Globus pallidus (tissue), 1 donor: ENCODE results near the gene KCNQ1.

Source experiments
- DNase-seq: peaks from one replicate; pipeline ENCODE4 v3.0.0-alpha.2; 2015; ENCODE audit warnings: low spot score

KCNQ1 gene

DNA sequence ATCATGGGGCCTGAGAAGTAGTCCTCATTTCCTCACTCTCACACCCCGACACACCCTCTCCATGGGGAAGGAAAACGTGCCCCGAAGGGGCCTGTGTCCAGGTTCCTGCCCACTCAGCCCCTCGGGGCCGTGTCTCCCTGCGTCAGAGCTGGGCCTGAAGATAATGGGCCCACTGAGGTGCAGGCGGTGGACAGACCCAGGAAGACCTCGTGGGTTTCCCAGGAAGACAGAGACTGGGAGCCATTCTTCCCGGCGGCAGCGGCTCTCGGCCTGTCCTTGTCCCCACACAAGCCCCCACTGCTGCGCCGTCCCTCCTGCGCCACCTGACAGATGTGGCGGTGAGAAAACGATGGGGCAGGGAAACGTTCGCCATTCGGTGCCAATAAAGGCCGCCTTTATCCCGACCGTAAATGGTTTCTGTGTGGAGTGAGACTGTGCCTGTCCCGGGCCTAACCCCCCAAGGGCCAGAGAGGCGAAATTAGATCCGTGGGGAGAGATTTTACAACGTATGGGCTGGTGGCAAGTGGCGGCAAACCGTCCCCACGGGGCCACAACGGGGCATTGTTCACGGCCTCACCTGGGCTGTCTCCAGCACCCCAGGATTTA, 351.8 kb downstream of the KCNQ1 start:
- no peak for DNase-seq

DNA sequence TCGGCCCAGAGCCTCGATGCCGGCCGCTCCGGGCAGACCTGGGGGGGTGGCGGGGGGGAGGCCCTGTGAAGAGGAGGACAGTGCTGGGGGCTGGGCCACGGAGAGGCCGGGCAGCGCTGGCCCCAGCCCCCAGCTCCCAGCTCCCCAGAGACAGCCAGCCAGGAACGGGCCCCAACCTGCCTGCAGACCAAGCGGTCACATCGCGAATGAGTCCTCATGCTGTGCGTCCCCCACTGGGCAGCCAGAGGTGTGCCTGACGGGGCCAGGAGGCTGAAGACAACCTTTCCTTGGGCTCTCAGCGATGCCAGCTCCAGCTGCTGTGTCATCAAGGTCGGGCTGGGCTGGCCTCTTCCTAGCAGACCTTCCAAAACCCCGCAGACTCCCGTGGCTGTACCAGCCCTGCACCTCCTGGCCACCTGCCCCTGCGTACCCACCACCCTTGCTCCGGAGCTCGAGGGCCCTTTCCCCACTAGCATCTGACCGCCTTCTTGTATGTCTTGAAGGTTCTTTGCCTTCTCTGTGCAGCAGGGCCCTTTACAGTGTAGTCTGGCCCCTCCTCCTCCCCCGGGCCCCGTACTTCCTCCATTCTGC, 352.4 kb downstream of the KCNQ1 start:
- DNase-seq, result no peak

DNA sequence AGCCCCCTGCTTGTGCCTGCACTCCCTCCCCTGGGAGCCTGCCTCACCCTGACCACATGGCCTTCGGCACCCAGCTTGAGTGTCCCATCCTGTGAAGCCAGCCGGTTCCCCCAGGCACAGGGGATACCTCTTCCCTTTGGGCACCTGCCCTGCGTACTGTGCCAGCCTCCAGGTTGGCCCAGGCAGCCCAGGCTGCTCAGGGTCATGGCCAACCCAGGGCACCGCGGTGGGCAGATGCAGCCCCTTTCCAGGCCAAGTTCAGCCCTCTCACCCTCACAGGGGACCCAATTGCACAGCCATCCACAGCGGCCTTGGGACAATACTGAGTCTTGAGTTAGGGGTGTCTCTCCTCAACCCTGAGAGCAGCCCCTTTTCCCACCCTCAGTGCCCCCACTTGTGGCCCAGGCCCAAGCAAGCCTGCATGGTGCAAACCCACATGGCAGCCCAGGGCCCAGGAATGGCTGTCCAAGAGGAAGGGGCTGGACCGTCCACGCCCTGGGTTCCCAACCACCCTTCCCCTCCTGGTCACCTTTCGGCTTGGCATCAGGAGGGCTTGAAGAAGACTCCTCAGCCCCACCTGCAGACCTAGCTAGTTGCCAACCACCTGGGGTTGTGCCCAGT, 353.0 kb downstream of the KCNQ1 start:
- no peak for DNase-seq

DNA sequence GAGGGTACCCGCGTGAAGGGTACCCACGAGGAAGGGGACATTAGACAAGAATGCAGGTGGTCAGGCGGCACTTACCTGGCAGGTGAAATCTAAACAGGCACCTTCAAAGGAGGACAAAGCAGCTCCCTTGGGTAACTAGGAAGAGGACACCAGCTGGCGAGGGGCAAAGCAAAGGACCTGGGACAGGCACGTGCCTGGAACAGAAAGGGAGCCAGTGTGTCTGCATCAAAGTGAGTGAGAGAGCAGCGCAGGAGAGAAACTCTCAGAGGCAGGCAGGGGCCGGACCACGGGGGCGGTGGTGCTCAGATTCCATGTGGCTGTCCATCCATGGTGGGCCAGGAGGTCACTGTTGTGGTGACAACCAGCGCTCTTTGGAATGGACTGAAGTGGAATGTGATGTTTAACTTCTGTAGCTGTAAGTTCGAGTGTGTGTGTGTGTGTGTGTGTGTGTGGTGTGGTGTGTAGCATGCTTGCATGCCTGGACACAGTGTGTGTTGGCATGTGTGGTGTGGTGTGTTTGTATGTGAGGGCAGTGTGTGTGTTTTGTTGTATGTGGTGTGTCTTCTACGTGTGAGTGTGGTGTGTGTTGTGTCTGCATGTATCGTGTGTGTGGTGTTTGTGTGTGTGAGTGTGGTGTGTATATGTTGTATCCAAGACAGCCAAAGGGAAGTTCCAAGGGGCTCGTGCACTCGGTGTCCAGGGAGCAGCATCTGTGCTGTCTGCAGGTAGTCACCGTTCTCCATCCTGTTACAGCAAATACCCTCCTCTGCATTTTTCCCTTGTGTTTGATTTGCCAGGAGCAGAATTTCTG, 354.3 kb downstream of the KCNQ1 start:
- DNase-seq, result no peak

DNA sequence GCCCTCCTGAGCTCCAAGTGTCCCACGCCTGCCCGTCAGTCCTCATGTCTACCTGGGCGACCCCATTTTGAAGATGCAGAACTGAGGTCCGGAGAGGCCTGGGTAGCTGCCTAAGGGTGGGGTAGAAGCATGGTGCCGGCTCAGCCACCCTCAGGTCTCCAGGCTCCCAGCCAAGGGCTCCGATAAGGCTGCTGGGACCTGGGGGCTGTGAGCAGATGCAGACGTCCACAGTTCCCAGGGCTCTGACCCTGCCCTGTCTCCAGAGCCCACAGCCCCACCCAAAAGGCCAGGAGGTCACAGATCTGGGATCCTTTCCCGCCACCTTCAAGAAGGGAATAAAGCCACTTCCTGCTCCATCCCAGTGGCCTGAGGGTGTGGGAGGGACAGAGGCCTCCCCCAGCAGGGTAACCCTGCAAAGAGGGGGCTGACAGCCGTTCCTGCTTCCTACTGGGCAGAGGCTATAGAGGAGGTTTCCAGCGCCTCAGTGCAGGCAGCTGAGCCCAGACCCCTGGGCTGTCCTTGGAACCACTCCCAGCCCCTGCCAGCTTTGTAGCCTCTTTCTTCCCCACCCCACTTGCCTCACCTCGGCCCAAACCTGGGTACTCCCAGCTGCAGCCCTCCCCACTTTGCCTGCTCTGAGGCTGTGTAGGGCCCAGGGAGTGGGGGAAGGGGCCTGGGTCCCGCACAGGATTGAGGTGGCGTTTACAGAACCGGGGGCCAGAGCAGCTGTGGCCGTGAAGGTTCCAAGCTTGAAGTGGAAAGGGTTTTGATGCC, 355.3 kb downstream of the KCNQ1 start:
- no peak for DNase-seq

DNA sequence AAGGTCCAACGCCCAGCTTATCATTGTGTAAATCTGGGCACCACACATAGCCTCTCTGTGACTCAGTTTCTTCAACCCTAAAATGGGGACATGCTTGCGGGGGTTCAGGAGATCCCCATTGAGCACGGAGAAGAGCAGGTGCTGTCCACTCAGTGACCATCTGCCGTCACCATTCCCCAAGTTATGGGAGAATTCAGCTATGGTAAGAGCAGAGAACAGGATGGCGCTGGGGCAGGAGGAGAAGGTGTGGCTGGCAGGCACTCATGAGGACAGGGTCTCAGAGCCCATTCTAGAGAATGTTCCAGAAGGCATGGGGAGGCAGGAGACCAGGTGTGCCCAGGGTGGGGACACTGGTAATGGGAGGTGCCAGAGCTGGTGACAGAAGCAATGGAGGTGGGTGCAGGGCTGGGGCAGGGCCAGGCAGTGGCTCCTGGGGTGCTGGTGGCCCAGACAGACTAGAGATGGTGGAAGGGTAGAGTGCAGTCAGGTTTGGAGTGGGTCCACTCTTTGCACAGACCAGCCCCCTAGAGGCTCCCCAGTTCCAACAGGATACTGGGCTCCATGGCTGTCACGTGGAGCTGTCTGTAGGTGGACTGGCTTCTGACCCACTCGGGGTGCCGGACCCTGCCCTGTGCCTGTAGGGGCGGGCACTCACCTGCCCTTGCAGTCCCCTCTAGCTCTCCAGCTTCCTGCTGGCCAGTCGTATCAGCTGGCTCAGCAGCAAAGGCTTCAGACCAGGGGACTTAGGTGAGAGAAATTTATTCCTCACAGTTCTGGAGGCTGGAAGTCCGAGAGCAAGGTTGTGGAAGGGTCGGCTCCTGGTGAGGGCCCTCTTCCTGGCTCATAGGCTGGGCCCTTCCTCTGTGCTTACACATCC, 356.1 kb downstream of the KCNQ1 start:
- no peak for DNase-seq

DNA sequence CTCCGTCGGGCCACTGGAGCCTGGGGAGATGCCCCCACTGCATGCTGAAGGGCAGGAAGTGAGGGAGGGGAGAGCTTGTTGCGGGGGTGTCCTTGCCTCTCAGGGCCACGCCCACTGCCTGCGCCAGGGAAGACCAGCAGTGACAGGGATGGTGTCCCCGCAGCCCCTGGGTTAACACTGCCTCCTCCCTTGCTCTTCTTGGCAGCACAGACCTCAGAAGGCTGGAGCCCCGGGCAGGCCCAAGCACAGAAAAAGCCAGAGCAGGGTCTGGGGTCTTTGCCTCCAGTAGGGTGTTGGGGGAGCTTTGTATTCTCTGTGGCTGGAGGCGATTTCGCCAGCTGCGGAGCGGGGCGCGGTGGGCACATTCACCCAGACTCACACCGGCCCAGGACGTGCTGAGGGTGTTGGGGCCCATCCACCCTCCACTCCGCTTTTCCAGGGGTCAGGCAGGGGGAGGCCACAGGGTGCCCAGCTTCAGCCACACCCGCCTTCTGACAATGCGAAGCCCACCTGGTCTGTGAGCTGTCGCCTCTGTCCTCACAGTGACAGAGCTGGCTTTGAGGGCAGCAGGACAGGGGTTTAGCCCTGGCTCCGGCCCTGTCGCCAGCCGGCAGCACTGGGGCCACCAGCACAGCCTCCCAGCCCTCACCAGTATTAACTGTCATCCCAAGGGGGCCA, 357.0 kb downstream of the KCNQ1 start:
- DNase-seq, result no peak

DNA sequence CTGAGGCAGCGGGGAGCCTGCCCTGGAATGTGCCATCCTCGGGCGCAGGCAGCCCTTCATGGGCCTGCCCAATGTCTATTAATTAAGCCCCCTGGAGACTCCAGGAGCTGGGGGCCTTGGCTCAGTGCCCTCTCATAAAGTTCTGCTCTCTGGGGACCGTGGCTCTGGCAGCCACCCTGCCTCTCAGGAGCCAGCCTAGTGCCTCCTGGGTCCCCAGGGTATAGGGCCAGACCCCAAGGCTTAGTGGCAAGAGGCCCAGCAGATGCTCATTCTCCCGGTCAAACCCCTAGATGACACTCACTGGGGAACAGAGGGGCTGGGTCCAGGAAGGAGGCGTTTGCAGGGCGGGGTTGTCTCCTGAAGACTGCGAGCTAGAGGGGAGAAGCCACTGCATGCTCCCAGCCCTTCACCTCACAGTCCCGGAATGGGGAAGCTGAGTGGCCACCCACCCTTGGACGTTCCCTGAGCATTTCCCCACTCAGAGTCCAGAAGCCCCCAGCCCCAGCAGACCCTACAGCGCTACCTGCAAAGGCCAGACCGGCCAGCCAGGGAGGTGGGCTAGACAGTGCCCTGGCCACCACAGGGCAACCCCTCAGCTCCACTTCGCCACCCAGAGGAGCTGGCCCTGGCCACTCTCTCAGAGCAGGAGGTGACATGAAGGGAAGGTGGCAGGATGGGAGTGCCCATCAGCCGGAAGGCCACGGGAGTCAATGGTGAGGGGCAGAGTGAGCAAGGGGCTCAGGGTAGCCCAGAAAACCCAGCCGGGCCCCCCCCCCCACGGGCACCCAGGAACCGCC, 357.8 kb downstream of the KCNQ1 start:
- no peak for DNase-seq

DNA sequence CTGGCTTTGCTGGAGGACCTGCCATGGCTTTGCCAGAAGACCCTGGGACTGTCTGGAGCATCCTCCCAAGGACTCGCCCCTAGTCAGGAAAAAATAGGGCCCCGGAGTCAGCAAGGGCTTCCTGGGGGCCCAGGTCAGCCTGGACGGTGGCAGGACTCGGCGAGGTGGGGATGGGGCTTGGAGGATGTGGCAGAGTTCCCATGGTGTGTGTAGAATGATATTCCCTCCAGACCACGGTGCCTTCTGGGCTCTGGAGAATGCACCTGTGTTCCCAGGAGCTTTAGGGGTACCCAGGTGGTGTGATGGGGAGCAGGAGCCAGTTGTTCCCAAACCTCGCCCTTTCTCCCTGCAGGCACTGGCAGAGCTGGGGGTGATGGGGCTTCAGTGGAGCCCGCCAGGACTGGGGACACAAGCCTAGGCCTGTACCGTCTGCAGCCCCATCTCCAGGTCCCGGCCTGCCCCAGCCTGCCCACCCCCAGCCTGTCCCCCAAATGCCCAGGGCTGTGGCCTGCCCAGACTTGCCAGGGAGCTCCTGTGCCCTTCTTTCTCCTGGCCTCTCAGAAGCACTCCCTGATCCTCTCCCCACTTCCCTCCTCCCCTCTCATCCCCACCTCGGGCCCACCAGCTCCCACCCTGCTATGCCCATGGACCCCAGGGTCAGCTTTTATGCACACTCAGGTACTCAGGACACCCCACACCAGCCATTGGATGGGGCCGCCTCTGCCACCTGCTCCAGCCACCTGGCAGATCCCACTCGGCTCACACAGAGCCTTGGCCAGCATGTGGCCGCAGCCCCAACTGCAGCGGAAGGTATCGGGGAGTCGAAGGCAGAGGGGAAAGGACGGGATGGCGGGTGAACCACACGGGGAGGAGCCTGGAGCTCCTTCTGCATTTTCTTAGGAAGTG, 358.6 kb downstream of the KCNQ1 start:
- no peak for DNase-seq

DNA sequence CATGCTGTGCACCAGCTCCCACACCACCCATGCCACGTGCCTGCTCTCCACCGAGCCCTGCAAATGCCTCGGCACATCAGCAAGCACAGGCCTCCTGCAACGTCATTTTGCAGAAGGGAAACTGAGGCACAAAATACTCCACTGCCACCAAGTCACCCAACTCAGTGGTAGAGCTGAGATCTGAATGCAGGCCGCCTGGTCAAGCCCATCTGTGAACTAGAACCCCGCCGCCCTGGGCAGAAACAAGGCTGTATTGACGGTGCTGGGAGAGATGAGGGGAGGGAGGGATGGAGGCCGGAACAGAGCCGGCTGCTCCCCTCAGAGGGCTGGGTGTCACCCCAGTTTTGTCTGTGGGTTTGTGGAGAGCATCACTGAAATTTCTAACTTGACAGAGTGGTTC, 359.4 kb downstream of the KCNQ1 start:
- DNase-seq, result no peak

DNA sequence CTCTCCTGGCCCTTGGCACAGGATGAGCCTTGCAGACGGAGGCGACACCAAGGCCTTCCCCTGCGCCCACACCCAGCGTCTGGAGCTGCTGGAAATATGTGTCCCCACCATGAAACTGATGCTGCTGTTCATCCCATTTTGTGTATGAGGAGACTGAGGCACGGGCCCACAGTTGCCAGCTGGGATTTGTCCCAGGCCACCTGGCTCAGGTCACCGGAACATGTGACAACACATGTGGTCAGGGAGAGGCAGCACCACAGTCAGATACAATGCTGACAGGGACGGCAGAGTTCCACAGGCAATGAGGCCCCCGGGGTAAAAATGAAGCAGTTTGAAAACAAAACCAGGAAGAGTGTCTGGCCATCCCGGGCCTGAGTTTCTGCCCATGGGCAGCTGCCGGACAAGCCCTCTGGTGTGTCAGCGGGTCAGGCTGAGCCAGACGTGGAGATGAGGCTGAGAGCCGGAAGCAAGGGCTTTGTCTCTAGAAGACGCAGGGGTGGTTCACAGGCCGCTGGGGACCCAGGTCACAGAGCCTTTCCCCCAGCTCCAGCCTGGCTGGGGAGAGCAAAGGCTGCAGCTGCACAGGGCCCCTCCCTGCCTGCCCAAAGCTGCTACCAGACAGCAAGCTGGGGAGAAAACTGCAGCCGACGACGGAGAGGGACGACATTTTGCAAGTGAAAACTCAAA, 360.0 kb downstream of the KCNQ1 start:
- peak; percentile 20 for DNase-seq

DNA sequence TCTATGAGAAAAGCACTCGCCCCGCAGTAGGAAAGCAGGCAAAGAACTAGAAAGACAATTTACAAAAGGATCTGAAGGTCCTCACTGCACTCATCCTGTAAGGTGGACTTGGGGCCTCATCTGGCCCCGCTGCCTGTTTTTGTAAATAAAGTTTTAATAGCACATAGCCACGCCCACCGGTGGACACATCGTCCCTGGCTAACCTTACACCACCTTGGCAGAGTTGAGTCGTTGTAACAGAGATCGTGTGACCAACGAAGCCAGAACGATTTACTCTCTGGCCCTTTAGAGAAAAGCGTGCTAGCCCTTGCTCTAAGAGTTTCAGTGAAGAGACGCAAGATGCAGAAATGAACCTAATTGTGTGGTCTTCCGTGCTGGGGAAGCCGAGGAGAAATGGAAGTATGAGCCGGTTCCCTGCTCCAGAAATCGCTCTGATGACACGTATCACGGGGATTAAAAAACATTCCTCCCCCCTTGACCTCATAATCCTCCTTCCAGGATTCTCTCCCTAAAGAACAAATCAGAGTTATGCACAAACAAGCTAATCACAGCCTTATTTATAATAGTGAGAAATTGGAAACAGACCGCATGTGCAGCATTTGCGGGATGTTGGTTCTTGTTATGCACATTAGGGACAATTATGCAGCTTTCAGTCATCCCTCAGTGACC, 360.7 kb downstream of the KCNQ1 start:
- no peak for DNase-seq

DNA sequence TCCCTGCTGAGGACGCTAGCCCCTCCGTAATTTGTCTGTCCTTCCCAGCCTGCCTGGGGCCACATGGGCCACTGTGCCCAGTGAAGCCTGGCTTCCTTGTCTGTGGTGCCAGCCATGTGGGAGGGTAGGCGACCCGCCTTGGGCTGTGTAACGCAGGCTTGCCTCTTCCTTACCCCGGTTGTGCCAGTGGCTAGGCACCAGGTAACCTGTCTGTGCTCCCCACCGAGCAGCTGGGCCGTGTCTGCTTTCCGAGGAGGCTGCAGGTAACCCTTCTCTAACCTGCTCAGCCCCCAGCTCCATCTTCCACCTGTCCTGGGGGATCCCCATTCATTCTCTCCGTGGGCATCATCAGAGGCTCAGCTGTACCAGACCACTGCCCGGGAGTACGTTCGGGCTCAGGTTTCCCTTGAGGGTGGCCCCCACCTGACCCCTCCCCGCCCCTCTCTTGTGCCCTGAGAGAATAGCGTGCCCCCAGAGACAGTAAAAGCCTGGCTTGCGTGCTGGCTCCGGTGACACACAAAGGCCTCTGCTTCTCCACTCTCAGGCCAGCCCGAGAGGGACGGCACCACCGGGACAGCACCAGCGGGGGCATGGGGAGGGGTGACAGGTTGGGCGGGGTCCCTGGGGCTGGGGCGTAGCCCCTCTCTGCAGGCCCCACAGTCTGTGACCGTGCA, 361.7 kb downstream of the KCNQ1 start:
- DNase-seq, result no peak

DNA sequence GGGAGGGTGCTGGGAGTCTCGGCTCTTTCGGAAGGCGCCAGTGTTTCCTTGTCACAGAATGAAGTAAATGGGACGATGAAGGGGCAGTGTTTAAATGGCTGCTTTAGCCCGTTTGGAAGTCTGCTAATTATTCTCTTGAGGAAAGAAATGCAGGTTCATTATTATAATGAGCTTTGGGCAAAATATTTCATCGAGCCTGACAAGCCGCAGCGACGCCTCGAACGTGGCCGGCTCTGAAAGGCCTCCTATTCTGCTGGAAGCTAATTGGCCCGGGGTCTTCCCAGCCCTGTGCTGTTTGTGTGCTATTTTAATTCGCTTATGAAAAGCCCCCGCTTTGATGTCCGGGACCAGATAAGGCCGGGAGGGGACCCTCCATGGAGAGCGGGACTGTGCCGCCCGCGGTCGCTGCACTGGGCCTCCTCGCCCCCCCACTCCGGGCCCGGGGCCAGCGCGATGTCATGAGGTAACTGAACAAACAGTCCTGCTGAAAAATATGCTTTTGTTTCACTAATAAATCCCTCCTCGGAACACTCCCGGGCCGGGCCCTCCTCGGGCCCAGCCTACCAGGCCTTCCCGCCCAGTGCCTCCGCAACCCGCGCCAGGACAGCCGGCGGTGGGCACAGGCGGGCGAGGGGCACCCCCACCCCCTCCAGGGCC, 362.3 kb downstream of the KCNQ1 start:
- peak; percentile 40 for DNase-seq

DNA sequence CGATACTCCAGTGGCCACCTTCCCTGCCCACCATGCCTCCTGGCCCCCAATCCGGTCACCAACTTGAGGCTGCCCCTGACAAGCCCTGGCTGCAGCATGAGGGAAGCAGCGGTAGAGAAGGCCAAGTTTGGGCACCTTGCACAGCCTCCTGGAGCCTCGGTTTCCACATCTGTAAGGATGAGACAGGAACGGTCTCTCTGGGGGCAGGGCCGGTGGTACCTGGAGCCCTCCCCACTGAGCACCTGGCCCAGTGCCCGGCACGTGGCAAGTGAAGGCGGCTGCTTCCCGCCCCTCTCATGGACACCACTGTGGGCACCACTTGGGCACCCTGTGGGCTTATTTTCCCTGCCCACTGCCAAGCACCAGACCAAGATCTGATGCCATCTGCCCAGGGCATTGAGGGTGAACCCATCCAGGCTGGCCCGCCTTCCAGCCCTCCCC, 363.0 kb downstream of the KCNQ1 start:
- no peak for DNase-seq
